Measurements from ENCODE around the gene LRIG1.
A peak's percentile ranks its signal among the peaks of the same experiment; 100 is the strongest.

The LRIG1 gene

GRCh38 chr3:66453651-66454463 lies 47.0 kb downstream of the LRIG1 start:
- Histone ChIP-seq H3K4me3 (ENCODE audit: low read depth, low read length) (no peak overlapping the region), H3K36me3 (ENCODE audit: control insufficient read depth, insufficient read depth, low read length) (peaks cover 85% of the 10 kb centered on the region), H3K9me3 (ENCODE audit: control insufficient read depth, insufficient read depth, low read length) (no peaks in the 10 kb centered on the region), H3K27me3 (ENCODE audit: control insufficient read depth, insufficient read depth, low read length) (no peaks in the 10 kb centered on the region), H3K4me1 (ENCODE audit: control insufficient read depth, insufficient read depth, low read length) (peaks cover 19% of the 10 kb centered on the region), H3K9ac (ENCODE audit: low read depth, low read length) (no peak overlapping the region), H3K27ac (ENCODE audit: low read depth, low read length) (peak overlapping the region; percentile 11)

DNA sequence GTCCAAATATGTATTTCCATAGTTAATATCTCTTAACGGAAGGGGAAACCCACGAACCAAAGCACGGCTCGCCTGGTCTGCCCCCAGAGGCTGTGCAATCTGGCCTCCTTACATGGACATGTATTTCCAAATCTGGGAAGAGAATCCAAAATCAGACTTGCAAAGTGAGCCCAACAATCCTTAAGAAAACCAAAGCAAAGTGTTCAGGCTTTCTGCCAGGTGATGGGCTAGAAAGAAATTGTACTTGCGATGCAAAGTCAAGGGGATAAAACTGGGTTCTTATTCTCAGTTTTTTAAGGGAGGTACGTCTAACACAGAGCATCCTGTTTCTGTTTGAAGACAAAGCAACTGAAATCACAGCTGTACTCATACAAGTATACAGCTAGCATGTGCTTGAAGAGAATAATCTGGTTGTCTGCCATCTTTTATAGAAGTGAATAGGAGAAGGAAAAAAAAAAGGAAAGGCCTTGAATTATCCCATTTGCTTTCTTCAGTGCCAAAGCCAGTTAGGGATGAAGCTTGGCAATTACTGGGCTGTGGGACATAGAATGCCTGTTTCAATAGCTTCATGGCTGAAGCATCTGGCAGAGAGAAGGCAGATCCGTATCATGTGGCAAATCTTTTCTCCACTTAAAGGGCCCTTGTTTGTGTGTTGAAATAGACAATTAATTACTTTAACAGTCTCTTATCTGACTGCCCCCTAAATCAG lies 48.4 kb downstream of the LRIG1 start:
- Histone ChIP-seq H3K4me1 (ENCODE audit: control insufficient read depth, insufficient read depth, low read length) (peaks cover 19% of the 10 kb centered on the region), H3K27me3 (ENCODE audit: control insufficient read depth, insufficient read depth, low read length) (no peaks in the 10 kb centered on the region), H3K9ac (ENCODE audit: low read depth, low read length) (no peak overlapping the region), H3K9me3 (ENCODE audit: control insufficient read depth, insufficient read depth, low read length) (no peaks in the 10 kb centered on the region), H3K36me3 (ENCODE audit: control insufficient read depth, insufficient read depth, low read length) (peaks cover 85% of the 10 kb centered on the region), H3K27ac (ENCODE audit: low read depth, low read length) (no peak overlapping the region), H3K4me3 (ENCODE audit: low read depth, low read length) (no peak overlapping the region)

- Histone ChIP-seq H3K27me3 (ENCODE audit: control insufficient read depth, insufficient read depth, low read length) (no peaks in the 10 kb centered on the region), H3K9me3 (ENCODE audit: control insufficient read depth, insufficient read depth, low read length) (no peaks in the 10 kb centered on the region), H3K27ac (ENCODE audit: low read depth, low read length) (no peak overlapping the region), H3K4me1 (ENCODE audit: control insufficient read depth, insufficient read depth, low read length) (peaks cover 19% of the 10 kb centered on the region), H3K4me3 (ENCODE audit: low read depth, low read length) (no peak overlapping the region), H3K36me3 (ENCODE audit: control insufficient read depth, insufficient read depth, low read length) (peaks cover 84% of the 10 kb centered on the region), H3K9ac (ENCODE audit: low read depth, low read length) (no peak overlapping the region)
Measured at GRCh38 chr3:66451766-66452165, 49.1 kb downstream of the LRIG1 start.

DNA sequence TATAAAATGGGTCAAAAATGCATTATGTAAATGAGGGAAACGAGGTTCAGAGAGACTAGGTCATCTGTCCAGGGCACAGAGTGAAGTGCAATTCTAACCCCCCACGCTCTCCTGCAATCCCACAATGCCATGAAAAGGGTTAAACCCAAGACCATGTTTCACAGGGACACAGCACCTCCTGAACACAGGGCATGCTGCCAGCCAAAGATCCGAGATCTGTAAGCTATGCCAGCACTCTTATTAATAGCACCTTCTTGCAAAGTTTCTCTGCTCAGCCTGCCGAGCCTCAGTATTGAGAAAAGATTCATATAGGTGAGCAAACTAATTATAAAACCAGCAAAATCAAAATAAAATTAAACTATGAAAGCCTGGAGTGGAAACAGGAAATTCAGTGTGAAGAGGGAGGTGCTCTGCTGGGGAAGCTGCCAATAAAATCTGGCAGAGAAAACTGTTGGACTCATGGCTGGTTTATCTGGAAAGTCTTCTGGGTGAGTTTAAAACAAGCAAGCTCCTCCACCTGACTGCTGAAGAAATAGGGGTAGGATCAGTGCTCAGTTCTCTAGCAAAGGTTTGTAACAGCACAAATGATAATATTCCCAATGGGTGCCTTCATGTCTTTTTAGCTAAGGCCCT lies 50.3 kb downstream of the LRIG1 start:
- peaks cover 25% of the 10 kb centered on the region for H3K4me1 ChIP-seq (ENCODE audit: control insufficient read depth, insufficient read depth, low read length)
- H3K9me3 ChIP-seq (ENCODE audit: control insufficient read depth, insufficient read depth, low read length) = no peaks in the 10 kb centered on the region
- H3K27me3 ChIP-seq (ENCODE audit: control insufficient read depth, insufficient read depth, low read length) = no peaks in the 10 kb centered on the region
- H3K27ac ChIP-seq (ENCODE audit: low read depth, low read length) = no peak overlapping the region
- peaks cover 78% of the 10 kb centered on the region for H3K36me3 ChIP-seq (ENCODE audit: control insufficient read depth, insufficient read depth, low read length)
- no peak overlapping the region for H3K9ac ChIP-seq (ENCODE audit: low read depth, low read length)
- H3K4me3 ChIP-seq (ENCODE audit: low read depth, low read length) = no peak overlapping the region

DNA sequence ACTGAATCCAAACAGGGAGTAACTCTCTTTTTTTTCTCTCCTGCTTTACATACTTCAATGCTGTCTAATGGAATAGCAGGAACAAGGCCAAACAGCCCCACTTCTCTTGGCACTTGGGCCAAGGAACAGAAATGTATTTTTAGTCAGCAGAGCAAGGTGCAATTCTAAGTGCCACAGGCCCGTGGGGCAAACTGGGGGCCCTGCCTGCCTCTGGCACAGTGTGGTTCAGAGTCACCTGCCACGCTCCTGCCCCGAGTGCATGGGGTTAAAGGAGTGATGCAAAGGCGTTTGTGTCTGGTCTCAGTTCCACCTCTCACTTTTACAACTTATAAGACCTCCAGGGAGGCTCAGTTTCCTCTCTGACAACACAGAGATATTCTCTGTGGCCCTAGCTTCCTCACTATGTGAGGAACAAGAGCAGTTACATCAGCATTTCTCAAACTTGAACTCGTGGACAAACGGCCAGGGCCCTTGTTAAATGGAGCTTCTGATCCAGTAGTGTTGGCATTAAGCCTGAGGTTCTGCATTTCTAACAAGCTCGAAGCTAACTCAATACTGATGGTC lies 51.3 kb downstream of the LRIG1 start:
- Histone ChIP-seq H3K9ac (ENCODE audit: low read depth, low read length) (no peak overlapping the region), H3K9me3 (ENCODE audit: control insufficient read depth, insufficient read depth, low read length) (no peaks in the 10 kb centered on the region), H3K4me1 (ENCODE audit: control insufficient read depth, insufficient read depth, low read length) (peaks cover 32% of the 10 kb centered on the region), H3K27ac (ENCODE audit: low read depth, low read length) (no peak overlapping the region), H3K27me3 (ENCODE audit: control insufficient read depth, insufficient read depth, low read length) (no peaks in the 10 kb centered on the region), H3K4me3 (ENCODE audit: low read depth, low read length) (no peak overlapping the region), H3K36me3 (ENCODE audit: control insufficient read depth, insufficient read depth, low read length) (peaks cover 72% of the 10 kb centered on the region)

GRCh38 chr3:66444146-66444644 lies 56.6 kb downstream of the LRIG1 start:
- Histone ChIP-seq H3K9me3 (ENCODE audit: control insufficient read depth, insufficient read depth, low read length) (no peaks in the 10 kb centered on the region), H3K4me3 (ENCODE audit: low read depth, low read length) (no peak overlapping the region), H3K27ac (ENCODE audit: low read depth, low read length) (peak overlapping the region; percentile 92), H3K27me3 (ENCODE audit: control insufficient read depth, insufficient read depth, low read length) (no peaks in the 10 kb centered on the region), H3K9ac (ENCODE audit: low read depth, low read length) (no peak overlapping the region), H3K36me3 (ENCODE audit: control insufficient read depth, insufficient read depth, low read length) (peaks cover 58% of the 10 kb centered on the region), H3K4me1 (ENCODE audit: control insufficient read depth, insufficient read depth, low read length) (peaks cover 63% of the 10 kb centered on the region)

GRCh38 chr3:66443118-66443803 lies 57.6 kb downstream of the LRIG1 start:
- H3K9me3 ChIP-seq (ENCODE audit: control insufficient read depth, insufficient read depth, low read length) = no peaks in the 10 kb centered on the region
- H3K9ac ChIP-seq (ENCODE audit: low read depth, low read length) = peak overlapping the region; percentile 62
- H3K4me1 ChIP-seq (ENCODE audit: control insufficient read depth, insufficient read depth, low read length) = peaks cover 67% of the 10 kb centered on the region
- H3K4me3 ChIP-seq (ENCODE audit: low read depth, low read length) = peak overlapping the region; percentile 44
- H3K27me3 ChIP-seq (ENCODE audit: control insufficient read depth, insufficient read depth, low read length) = no peaks in the 10 kb centered on the region
- peaks cover 48% of the 10 kb centered on the region for H3K36me3 ChIP-seq (ENCODE audit: control insufficient read depth, insufficient read depth, low read length)
- peak overlapping the region; percentile 92 for H3K27ac ChIP-seq (ENCODE audit: low read depth, low read length)

GRCh38 chr3:66442254-66443117 lies 58.3 kb downstream of the LRIG1 start:
- Histone ChIP-seq H3K4me3 (ENCODE audit: low read depth, low read length) (peak overlapping the region; percentile 44), H3K9me3 (ENCODE audit: control insufficient read depth, insufficient read depth, low read length) (no peaks in the 10 kb centered on the region), H3K36me3 (ENCODE audit: control insufficient read depth, insufficient read depth, low read length) (peaks cover 41% of the 10 kb centered on the region), H3K9ac (ENCODE audit: low read depth, low read length) (peak overlapping the region; percentile 62), H3K27me3 (ENCODE audit: control insufficient read depth, insufficient read depth, low read length) (no peaks in the 10 kb centered on the region), H3K4me1 (ENCODE audit: control insufficient read depth, insufficient read depth, low read length) (peaks cover 69% of the 10 kb centered on the region), H3K27ac (ENCODE audit: low read depth, low read length) (peak overlapping the region; percentile 92)

DNA sequence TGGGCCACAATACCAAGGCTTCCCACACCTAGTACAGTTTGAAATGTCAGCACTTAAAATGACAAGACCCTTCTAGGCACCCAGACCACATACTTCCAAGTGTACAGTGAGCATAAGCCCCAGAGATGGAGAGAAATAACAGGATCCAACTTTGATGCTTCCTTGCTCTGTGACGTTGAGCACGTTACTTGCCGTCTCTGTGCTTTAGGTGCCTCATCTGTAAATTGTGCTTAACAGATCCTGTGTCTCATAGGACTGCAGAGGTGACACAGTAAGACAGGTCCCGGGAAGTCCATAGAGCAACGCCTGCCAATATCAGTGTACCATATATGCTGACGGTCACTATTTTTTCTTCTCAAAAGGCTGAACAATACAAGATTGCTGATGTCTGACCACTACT lies 59.1 kb downstream of the LRIG1 start:
- peaks cover 77% of the 10 kb centered on the region for H3K4me1 ChIP-seq (ENCODE audit: control insufficient read depth, insufficient read depth, low read length)
- H3K4me3 ChIP-seq (ENCODE audit: low read depth, low read length) = 0 out of 2 replicates have a peak overlapping the region, but pooled peaks have one; percentile 2

More for the DNA sequence above, 59.1 kb downstream of the LRIG1 start:
- H3K9ac ChIP-seq (ENCODE audit: low read depth, low read length) = peak overlapping the region; percentile 27
- H3K9me3 ChIP-seq (ENCODE audit: control insufficient read depth, insufficient read depth, low read length) = no peaks in the 10 kb centered on the region
- peak overlapping the region; percentile 92 for H3K27ac ChIP-seq (ENCODE audit: low read depth, low read length)
- peaks cover 36% of the 10 kb centered on the region for H3K36me3 ChIP-seq (ENCODE audit: control insufficient read depth, insufficient read depth, low read length)
- no peaks in the 10 kb centered on the region for H3K27me3 ChIP-seq (ENCODE audit: control insufficient read depth, insufficient read depth, low read length)

Data from HUES48 (cell line).